Measurements from ENCODE around the gene ZFAND3.
"Not testable (repeated sequence)": the region's sequence is repeated elsewhere in the genome, so short reads cannot be mapped to it uniquely, and the experiment has no call there.

ZFAND3 gene

GRCh38 chr6:37866590-37867507, 47.3 kb downstream of the ZFAND3 start:
- DNase-seq = no peak

GRCh38 chr6:37867756-37868446, 48.4 kb downstream of the ZFAND3 start:
- DNase-seq = no peak

- DNase-seq = no peak
Measured at GRCh38 chr6:37868447-37868825, 48.9 kb downstream of the ZFAND3 start.

GRCh38 chr6:37871616-37872372, 52.3 kb downstream of the ZFAND3 start:
- DNase-seq = no peak

- DNase-seq = no peak
Measured at GRCh38 chr6:37872373-37872745, 52.8 kb downstream of the ZFAND3 start.

- no peak for DNase-seq
Measured at GRCh38 chr6:37874726-37875125, 55.2 kb downstream of the ZFAND3 start.

- no peak for DNase-seq
Measured at GRCh38 chr6:37875561-37876309, 56.2 kb downstream of the ZFAND3 start.

- DNase-seq = no peak
Measured at GRCh38 chr6:37876843-37877242, 57.3 kb downstream of the ZFAND3 start.

- no peak for DNase-seq
Measured at GRCh38 chr6:37877373-37878149, 58.0 kb downstream of the ZFAND3 start.

- no peak for DNase-seq
Measured at GRCh38 chr6:37878150-37878710, 58.7 kb downstream of the ZFAND3 start.

GRCh38 chr6:37880602-37881001, 61.1 kb downstream of the ZFAND3 start:
- DNase-seq = not testable (repeated sequence)

- no peak for DNase-seq
Measured at GRCh38 chr6:37882292-37882691, 62.8 kb downstream of the ZFAND3 start.

GRCh38 chr6:37882724-37883413, 63.3 kb downstream of the ZFAND3 start:
- no peak for DNase-seq

GRCh38 chr6:37884548-37884947, 65.0 kb downstream of the ZFAND3 start:
- DNase-seq = no peak

- DNase-seq = no peak
Measured at GRCh38 chr6:37889051-37889450, 69.5 kb downstream of the ZFAND3 start.

GRCh38 chr6:37889486-37889885, 70.0 kb downstream of the ZFAND3 start:
- DNase-seq = no peak

- DNase-seq = no peak
Measured at GRCh38 chr6:37891072-37891471, 71.5 kb downstream of the ZFAND3 start.

- no peak for DNase-seq
Measured at GRCh38 chr6:37893257-37893656, 73.7 kb downstream of the ZFAND3 start.

- DNase-seq = not testable (repeated sequence)
Measured at GRCh38 chr6:37893734-37894133, 74.2 kb downstream of the ZFAND3 start.

GRCh38 chr6:37894585-37894984, 75.1 kb downstream of the ZFAND3 start:
- no peak for DNase-seq

GRCh38 chr6:37897321-37897720, 77.8 kb downstream of the ZFAND3 start:
- DNase-seq = no peak

All from cortex of kidney (tissue), 1 donor.